Fibroblast of skin of left biceps (primary cell): ENCODE results near the gene ACSBG1.

Source experiments
- DNase-seq, 2 experiments: peaks; one replicate each; pipeline ENCODE4 v3.0.0-alpha.2; 2013; ENCODE audit warnings: low read depth in 2 of 2

The ACSBG1 gene

DNA sequence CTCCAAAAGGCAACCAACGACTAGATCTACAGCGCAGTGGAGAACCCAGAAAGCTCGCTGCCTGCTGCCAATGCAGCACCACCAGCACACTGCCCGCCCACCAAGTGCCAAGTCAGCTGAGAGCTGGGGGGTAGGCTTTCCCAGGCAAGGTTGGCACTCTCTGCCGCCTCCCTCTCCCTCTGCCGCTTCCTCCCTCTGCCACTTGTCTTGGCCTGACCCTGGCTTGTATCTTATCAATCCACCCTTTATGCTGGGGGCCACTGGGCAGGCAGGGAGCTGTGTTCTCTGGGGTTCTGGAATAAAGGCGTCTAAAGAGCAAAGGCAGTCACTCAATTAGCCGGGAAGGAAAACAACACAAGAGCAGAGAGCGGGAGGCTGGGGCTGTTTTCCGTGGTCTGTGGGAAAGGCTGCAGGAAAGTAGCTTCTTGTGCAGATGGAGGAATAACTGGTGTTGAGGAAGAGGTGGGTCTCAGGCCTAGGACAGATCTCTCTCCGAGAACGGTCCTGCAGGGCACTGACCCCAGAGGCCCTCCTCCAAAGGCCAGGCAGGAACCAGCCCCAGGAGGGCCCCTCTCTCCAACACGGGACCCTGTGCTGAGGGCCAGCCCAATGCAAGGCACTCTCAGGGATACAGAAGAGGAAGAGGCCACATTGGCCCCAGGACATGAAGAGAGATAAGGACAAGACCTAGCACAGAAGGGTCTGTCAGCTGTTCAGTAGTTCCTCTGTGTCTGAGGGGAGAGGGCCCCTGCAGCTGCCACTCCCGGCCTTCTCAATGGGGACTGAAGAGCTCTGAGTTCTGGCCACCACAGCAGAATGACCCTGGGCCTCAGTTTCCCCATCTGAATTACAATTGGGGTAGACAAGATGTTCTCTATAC lies 30.8 kb downstream of the ACSBG1 start:
- no peak for DNase-seq

DNA sequence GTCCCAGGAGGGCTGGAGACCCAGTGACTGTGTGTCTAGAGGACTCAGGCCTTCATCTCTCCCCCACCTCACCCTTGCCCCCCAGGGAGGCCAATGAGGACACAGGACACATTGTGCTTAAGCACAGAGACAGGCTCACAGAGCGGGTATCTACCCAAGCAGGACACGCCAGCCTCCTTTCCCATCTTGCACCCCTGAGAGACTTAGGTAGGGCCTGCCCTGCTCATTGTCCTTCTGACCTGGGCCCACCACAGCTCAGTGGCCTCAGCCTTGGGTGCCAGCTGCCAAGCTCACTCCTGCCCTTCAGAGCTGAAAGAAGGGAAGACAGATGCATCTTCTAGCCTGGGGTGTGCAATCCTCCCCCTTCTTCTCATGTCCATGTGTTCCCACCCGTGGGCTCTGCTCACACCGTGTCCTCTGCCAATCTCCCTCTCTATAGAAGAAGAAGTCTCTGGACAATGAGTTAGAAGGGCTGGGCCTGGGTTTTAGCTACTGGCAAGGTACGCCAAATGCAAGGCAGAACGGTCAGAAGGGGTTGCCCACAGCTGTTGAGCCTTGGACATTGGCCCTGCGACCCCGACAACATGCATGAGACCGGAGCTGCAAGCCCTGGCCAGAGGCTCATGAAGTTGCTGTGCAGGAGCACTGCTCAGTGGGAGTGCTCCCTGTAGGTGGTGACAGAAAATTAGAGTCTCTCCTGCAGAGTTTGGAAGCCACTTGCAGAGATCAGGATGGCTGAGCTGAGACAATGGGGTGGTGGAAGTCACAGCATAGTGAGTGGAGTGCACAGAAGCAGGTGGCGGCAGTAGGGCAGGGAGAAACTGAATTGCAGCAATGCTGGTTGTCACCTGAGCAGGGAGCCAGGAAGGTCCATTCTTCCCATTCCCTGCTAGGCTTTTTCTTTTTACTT lies 32.8 kb downstream of the ACSBG1 start:
- DNase-seq = no peak

GRCh38 chr15:78200276-78200930 lies 34.0 kb downstream of the ACSBG1 start:
- no peak for DNase-seq

DNA sequence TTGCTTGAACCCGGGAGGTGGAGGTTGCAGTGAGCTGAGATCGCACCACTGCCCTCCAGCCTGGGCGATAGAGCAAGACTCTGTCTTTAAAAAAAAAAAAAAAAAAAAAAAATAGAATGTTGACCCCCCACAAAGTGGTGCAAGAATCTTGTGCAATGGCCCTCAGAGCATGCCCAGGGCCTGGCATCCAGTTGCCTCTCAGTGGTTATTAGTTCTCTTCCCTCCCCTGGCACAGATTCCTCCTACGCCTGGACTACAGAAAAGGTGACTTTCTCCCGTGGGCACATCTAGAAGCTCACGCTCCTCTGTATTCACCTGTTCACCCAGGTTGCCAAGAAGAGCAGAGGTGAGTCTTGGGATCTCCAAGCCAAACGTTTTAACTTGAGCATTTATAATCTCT lies 36.7 kb downstream of the ACSBG1 start:
- no peak for DNase-seq

DNA sequence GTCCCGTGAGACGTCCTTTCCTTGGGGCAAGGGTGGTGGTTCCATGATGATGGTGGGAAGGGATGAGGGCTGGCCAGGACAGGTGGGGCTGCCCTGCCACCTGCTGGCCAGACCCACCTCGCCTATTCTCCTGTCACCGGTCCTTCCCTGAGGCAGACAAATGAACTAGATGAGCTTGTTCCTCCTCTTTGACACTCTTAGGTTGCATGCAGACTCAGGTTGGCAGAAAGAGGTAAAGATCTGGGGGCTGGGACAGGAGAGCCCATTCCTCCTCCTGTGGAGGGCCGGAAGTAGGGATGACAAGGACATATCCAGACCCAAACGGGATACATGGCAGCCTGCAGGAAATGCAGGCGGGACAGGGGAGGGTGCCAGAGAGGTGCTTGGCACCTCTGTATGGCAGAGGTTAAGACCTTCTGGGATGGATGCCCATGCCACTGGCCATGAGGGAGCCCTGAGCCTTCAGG lies 38.6 kb downstream of the ACSBG1 start:
- DNase-seq = no peak

- no peak for DNase-seq
Measured at GRCh38 chr15:78194568-78194925, 39.8 kb downstream of the ACSBG1 start.

DNA sequence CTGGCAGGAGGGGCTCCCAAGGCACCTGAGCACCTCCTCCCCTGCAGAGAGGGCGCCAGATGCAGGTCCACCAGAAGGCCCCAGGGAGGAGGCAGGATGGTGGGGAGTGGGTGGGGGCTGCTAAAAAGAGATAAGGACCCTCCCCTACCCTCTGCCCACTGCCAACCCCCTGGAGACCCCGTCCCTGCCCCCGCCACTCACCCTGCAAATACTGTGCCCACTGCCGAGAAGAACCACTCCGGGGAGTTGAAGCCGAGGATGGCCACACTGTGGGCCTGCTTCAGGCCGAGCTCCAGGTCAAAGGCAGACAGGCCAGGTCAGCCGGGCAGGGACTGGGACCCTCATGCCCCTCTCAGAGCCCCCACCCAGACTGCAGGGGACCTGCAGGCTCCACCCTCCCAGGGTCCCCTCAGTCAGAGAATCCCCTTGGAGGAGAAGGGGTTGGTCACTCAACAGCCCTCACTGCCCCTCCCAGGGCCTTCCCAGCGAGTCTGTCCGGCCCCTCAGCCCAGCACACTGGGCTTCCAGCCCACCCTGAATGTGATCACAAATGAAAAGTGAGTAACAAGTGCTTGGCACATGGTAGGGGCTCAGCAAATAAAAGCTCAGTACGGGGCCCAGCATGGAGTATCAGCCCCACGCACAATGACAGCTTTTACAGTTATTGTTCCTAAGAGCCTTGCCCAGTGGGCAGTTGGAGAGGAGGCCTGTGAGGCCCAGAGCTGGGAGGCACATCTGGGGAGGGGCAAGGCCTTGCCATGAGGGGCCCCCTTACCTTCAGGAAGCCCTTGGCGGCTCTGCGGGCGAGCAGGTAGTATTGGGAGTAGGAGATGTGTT lies 40.4 kb downstream of the ACSBG1 start:
- no peak for DNase-seq

DNA sequence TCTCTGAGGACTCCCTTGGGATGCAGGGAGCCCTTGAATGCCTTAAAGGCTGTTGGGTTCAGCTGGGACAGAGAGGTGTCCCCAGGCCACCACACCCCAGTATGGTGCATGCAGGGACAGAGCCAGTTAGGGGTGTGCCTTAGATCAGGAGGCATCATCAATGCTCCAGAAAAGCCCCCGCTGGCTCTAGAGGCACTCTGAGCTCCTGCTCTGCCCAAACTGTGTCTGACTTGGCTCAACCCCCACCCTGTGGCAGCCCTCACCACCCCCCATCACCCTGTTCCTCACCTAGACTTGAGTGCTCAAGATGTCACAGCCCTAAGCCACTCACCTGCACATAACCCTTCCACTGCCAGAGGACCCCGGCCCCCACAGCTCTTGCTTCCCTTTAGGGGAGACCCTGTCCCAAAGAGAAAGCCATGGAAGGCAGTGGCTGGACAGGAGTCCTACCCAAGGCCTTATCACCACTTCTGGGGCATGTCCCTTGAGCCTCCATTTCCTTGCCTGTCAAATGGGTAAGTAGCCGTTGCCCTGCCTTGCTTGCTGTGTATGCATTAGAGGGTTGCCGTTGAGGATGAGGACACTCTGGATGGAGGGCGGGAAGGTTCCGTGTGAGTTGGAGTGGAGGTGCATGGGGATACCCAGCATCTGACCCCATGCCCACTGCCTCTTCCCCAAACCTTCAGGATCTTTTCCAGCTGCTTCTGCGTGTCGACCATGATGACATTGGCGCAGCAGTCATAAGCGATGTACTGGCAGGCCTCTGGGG lies 41.4 kb downstream of the ACSBG1 start:
- no peak for DNase-seq

DNA sequence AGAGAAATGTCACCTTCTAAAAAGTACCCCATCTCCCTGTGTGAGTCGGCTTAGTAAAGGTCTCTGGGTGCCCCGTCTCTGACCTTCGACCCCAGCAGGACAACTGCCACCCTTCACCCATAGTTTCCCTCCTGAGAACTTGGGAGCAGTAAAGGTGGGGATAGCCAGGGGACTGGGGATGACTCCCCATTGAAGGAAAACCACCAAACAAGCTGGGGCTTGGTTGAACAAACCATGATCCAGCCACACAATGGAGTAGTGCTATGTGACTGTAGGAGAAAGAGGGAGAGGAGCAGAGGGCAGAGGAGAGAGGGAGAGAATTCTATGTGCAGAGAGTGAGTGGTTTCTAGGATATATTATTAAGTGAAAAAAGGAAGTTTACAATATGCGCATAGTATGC lies 51.5 kb downstream of the ACSBG1 start:
- no peak for DNase-seq

DNA sequence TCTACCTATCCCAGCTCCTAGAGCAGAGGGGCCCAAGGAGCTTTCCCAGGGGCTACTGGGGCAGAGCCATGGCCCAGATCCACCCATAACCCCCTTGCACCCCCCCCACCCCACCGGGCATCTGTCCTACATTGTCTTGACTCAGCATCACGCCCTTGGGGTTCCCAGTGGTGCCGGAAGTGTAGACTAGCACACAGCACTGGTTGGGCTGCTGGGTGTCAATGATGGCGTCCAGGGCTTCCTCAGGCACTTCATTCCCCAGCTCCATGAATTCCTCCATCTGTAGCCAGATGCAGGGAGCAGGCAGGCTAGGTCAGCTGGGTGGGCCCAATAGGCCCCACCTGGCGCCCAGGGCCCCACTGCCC lies 52.0 kb downstream of the ACSBG1 start:
- DNase-seq = no peak

GRCh38 chr15:78179906-78180305 lies 54.5 kb downstream of the ACSBG1 start:
- no peak for DNase-seq

DNA sequence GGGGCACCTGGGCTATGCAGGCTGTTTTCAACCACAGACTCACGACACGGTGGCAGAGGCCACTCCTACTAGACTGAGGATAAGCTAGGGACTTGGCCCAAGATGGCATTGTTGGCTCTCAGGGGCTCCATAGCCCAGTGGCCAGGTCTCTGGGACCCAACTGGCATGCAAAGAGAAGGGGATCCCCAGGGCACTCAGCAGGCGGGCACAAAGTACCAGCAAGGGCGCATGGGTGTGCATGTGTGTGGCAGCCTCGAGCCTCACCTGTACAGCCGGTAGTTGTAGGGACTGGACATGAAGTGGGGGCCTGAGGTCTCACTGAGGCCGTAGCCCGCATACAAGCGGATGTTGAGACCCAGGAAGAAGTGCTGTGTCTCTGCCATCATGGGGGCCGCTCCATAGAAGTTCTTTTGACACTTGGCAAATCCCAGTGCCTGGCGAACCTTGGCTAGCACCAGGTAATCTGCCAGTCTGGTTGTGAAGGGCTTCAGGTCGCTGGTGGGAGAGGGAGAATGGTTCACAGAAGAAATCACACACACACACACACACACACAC lies 55.0 kb downstream of the ACSBG1 start:
- no peak for DNase-seq

GRCh38 chr15:78178064-78178463 lies 56.3 kb downstream of the ACSBG1 start:
- DNase-seq = no peak

DNA sequence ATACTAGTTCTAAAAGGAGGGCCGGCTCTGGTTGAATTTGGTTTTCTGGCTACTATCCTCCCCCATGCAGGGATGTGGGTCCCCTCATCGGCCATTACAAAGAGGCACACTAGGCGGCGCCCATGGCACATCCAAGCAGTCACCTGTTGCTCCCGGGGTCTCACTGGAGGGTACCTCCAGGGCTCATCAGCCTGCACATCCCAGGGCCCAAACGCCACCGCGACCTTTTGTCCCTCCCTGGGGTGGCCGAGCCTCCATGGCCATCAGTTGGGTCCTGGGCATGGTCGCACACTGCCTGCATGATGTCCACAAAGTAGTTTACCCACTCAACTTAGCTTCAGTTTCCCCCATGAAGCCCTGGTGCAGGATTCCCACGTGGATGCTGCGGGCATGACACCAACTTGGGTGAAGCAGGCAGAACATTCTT lies 56.9 kb downstream of the ACSBG1 start:
- no peak for DNase-seq

DNA sequence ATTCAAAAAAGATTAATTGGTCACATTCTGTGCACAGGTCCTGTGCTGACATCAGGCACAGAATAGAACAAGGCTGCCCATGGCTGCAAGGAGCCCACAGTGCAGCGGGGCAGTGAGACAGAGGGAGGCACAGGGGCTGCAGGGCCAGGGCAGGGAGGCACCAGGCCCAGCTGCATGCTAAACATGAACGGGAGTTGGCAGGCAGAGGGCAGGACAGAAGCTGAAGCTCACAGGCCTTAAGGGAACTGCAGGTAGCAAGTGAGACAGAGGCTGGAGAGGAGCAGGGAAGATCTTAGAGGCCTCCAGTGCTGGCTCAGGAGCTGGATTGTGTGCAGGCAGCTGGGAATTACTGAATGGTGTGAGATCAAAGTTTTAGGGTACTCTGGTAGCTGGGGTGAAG lies 59.0 kb downstream of the ACSBG1 start:
- DNase-seq = no peak

DNA sequence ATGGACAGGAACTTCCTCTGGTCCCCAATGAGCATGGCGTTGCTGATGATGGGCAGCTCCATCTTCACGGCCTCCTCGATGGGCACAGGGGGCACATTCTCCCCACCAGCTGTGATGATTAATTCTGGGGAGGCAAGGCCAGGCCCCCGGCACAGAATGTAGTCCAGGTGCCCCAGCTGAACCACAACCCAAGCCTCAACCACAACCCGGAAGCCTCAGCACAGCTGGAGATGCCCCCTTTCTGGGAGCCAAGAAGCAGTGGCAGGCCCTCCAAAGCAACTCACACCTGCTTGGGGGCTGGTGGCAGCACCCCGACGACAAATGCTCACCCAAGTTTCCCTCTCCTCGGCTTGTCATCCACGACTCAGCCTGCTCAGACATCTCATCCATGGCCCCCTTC lies 60.0 kb downstream of the ACSBG1 start:
- no peak for DNase-seq

- no peak for DNase-seq
Measured at GRCh38 chr15:78171864-78172472, 62.4 kb downstream of the ACSBG1 start.

GRCh38 chr15:78170848-78171773 lies 63.3 kb downstream of the ACSBG1 start:
- no peak for DNase-seq

DNA sequence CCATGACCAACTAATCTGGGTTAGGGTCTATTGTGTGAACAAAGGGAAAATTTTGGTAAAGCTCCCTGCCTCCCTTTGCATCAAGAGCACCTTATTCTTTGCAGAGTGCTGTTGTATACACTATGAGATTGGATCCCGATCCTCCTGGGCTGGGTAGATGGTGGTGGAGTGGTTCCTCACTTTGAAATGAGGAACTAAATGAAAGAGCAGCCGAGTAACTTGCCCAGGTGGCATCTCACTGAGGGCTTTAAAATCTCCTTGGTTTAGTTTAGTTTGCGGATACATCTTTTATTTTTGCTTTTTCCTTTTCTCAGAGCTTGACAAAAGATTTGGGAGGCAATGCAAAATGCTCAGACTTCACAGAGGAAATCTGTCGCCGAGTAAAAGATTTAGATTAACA lies 65.8 kb downstream of the ACSBG1 start:
- no peak for DNase-seq
